Suppressor macrophage (primary cell): Measurements from ENCODE around the gene CUBN.

Source experiments
- DNase-seq, 4 experiments: peaks; one replicate each; pipeline ENCODE4 v3.0.0-alpha.2; 2020 to 2022

Gene CUBN

GRCh38 chr10:17106991-17107390 is 22.6 kb downstream of the CUBN start:
- DNase-seq: no peak

DNA sequence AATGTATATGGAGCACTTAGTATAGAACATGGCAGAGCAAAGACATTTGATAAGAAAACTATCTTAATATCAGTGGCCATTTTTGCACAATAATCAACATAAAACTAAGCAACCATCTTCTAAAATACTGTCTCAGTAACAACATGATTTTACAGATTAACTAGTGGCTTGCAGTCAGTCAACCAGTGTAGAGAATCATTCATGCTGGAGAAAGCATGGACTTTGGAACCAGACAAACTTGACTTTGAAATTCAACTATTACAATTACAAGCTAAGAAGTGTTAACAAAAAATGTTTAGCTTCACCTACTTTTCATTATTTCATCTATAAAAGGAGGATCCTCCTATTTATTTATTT is 27.7 kb downstream of the CUBN start:
- no peak for DNase-seq

- no peak for DNase-seq
These were observed 28.2 kb downstream of the CUBN start for GRCh38 chr10:17101257-17101909.

GRCh38 chr10:17100586-17100985 is 29.0 kb downstream of the CUBN start:
- no peak for DNase-seq

GRCh38 chr10:17098012-17098411 is 31.6 kb downstream of the CUBN start:
- no peak for DNase-seq

- no peak for DNase-seq
These were observed 34.8 kb downstream of the CUBN start for GRCh38 chr10:17094844-17095243.

GRCh38 chr10:17092986-17093803 is 36.4 kb downstream of the CUBN start:
- no peak for DNase-seq

GRCh38 chr10:17092216-17092944 is 37.2 kb downstream of the CUBN start:
- DNase-seq: peak in 2 of 4 experiments; percentile 6 to 29

DNA sequence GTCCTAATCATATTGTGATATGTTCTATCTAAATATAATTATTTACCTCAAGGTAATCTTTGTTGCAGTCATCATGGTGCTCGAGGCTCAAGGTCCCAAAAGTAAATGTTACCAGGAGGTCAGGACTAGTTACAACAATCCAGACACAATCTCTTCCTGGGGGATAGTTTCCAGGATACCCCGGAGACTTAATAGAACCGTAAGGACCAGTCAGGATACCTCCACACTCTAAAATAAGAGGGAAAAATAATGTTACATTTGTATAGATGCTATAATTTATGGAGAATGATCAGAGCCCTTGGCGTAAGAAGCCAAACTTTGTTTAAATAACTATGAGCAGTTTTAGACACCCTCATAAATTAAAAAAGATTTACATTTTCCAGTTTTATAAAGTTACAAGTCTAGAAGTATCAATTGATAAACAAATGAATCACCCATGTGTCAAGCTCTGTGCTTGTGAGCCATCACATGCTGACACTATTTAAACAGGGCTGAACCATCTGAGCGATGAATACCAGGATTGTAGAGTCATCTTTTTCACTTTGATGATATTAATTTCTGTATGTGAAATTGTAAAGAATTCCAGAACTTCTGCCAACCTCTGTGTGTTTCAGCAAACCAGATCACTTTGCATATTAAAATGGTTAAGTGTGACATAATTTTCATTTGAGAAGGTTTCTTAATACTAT is 41.3 kb downstream of the CUBN start:
- no peak for DNase-seq

GRCh38 chr10:17086865-17087367 is 42.7 kb downstream of the CUBN start:
- DNase-seq: no peak

DNA sequence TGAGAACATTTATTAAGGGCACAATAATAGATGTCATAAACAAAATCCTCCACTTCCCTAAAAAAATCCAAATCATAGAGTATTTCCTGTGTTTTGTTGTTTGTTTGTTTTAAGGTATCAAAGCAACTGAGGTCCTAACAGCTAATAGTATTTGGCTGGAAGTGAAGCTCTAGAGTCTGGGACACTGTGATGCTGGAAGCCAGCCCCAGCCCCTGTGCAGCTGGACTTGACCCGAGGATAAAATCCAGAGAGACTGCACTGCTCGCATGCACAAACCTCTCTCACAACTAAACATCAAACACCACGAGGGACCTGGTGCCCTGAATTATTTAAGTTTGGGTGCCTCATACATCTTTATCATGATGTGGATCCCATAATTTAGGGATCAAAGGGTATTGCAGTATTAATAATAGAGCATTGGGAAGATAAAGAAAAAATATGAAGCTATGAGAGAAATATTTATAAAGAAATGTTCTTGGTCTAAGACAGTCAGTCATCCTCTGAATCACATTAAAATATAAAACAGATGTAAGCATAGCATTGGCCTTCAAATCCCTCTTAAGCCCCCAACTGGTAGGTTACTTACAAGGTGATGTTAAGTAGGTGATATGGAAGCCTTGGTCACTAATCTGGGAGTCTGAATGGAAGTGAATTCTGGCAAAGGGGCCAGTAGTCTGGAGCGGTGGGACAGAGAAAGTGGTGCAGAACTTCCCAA is 44.4 kb downstream of the CUBN start:
- DNase-seq: peak in 1 of 4 experiments; percentile 48

DNA sequence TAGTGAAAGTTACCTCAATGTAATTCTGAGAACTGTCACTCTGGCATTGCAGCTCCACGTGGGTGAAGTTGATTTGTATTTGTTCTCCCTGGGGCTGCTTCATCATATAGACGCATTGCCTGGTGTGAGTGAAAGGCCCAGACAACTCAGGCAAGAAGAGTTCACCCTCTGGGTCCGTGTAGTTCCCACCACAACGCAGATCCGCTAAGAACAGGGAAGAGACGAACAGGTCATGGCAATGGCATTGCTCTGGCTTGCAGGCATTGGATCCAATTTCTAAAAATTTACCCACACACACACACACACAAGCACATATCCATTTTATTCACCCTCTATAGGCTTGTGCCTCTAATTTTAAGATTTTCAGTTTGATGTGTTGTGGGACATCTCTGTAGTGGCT is 45.4 kb downstream of the CUBN start:
- no peak for DNase-seq

GRCh38 chr10:17081431-17081830 is 48.2 kb downstream of the CUBN start:
- peak in 2 of 4 experiments; percentile 30 to 49 for DNase-seq

DNA sequence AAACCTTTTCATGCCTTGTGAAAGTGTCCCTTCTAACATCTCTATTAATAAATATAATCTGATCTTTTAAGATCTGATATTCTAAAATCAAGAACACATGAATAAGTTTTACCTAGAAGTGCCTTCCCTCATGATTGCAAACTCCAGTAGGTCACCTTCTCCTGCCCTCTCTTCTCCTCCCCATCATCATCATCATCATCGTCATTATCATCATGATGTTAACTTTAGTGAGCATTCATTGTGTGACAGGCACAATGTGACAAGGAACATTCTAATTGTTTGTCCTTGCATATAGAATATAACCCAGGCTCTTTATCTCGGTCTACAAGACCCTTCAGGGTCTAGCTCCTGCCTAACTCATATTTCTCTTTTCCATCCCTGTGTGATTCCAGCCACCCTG is 51.7 kb downstream of the CUBN start:
- DNase-seq: no peak

- no peak for DNase-seq
These were observed 52.2 kb downstream of the CUBN start for GRCh38 chr10:17077346-17077781.

DNA sequence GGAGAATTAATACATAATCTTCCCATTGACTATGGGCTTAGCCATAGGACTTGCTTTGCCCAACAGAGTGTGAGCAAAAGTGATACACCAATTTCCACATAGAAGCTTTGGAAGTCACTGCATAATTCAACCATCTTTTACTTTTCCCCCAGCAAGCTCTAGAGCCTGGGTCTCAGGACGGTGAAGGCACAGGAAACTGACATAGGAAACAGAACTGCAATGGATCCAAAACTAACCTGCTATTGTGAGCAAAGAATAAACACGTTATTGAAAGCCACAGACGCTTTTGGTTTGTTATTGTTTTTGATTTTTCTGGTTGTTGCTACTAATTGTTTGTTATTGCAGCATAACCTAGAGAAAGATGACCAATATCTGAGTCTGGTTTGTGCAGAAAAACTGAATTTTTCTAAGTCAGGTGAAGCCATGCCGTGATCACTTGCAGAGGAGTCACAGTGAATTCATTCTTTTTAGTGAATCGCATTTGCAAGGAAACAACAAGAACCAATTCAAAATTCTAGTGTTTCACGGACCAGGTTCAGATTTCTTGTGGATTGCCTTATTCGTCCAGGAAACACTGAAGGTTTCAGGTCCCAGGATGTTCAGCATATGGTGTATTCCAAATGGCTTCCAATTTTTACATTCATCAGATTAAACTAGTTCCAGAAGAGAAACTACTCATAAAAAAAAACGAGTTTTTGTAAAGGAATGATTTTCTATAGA is 52.8 kb downstream of the CUBN start:
- no peak for DNase-seq

GRCh38 chr10:17075533-17076359 is 53.9 kb downstream of the CUBN start:
- DNase-seq: peak; percentile 67 to 94 (median 80)

DNA sequence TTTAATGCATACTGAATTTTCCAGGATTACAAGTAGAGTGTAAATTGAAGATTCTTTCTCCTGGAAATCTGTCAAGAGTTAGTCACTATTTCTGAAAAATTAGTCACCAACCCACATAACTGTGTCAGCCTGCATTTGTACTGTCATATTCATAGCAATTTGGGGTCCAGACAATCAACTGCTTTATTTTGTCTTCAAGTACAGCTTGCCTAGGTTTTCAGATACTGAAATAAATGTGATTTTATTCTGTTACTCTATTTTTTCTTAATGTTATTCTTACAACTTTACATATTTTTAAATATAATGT is 55.1 kb downstream of the CUBN start:
- DNase-seq: peak in 2 of 4 experiments; percentile 63

GRCh38 chr10:17073725-17074540 is 55.7 kb downstream of the CUBN start:
- DNase-seq: peak in 1 of 4 experiments; percentile 19

DNA sequence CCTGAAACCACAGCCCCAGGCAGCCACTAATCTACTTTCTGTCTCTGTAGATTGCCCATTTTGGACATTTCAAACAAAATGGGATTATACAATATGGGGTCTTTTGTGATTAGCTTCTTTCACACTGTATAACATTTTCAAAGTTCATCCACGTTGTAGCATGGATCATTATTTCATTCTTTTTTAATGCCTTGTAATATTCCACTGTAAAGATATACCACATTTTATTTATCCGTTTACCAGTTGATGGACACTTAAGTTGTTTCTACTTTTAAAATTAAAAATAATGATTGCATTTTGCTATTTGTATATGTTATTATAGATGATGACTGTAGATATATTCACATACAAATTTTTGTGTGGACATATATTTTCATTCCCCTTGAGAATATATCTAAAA is 60.7 kb downstream of the CUBN start:
- no peak for DNase-seq
